GM12878 (cell line): Measurements from ENCODE around the gene GMDS. TPM values are rescaled to one million over a fixed set of nuclear protein-coding genes. Genes with fewer than 3 reads are reported as not detected.

ENCODE experiments used
- ATAC-seq: fragments of 200-7000 bp; cut with Tn5 transposase; 3 replicates; pipeline ENCODE4 v1.9.1; 2020; ENCODE audit warnings: mild to moderate bottlenecking, moderate library complexity
- BruUV-seq: library from RNA; stranded (reverse); fragments of 400-500 nt; replicated peaks from 2 replicates; lab custom pipeline; 2021; lab: Mats Ljungman, UMichigan
- CTCF ChIA-PET: fragments of 300-600 bp; sonication (Branson Sonifier 250); formaldehyde crosslinking; extraction: SDS; loops from one replicate; lab custom pipeline; 2021; ENCODE audit warnings: inconsistent platforms; lab: Yijun Ruan, JAX
- POLR2A ChIA-PET: fragments of 350-600 bp; formaldehyde crosslinking; extraction: SDS; loops from one replicate; lab custom pipeline; 2021; ENCODE audit warnings: inconsistent platforms; lab: Charles Lee
- RAD21 ChIA-PET: fragments of 300-600 bp; sonication (Branson Sonifier 250); formaldehyde crosslinking; loops from one replicate; lab custom pipeline; 2023; ENCODE audit warnings: antibody characterized with exemption; ENCODE audit not compliant: unreplicated experiment; lab: Charles Lee
- SMC1A ChIA-PET: fragments of 300-600 bp; sonication (Branson Sonifier 250); formaldehyde crosslinking; loops from one replicate; lab custom pipeline; 2023; ENCODE audit not compliant: unreplicated experiment, uncharacterized antibody; lab: Charles Lee
- DNase-seq: peaks from one replicate; pipeline ENCODE4 v3.0.0-alpha.2; 2011; ENCODE audit warnings: low read depth, low spot score
- FAIRE-seq: peaks from 3 replicates; lab custom pipeline; 2011; peaks lifted over from hg19 to GRCh38; lab: Jason Lieb, UNC
- H2AFZ ChIP-seq: 2 replicates; pipeline ENCODE4 v1.6.0; 2011; ENCODE audit warnings: low read depth, low read length, control low read depth; ENCODE audit not compliant: control insufficient read depth
- H3K27ac ChIP-seq: 2 replicates; pipeline ENCODE4 v1.5.1; 2011; ENCODE audit warnings: control low read depth; ENCODE audit not compliant: control insufficient read depth, insufficient read depth
- H3K27me3 ChIP-seq, 2 experiments: replicated peaks in 1 of 2; 2 replicates each; pipeline versions ENCODE4 v1.6.0 to v1.6.1; 2011; ENCODE audit warnings: low read length in 1 of 2; ENCODE audit not compliant: control insufficient read depth in 2 of 2, insufficient read depth in 2 of 2
- H3K36me3 ChIP-seq, 2 experiments: 2 replicates each; pipeline ENCODE4 v1.5.1; 2011; ENCODE audit warnings: low read length in 1 of 2; ENCODE audit not compliant: control insufficient read depth in 2 of 2, insufficient read depth in 2 of 2
- H3K4me1 ChIP-seq: 2 replicates; pipeline ENCODE4 v1.6.1; 2011; ENCODE audit warnings: mild to moderate bottlenecking, low read length, moderate library complexity, mixed read lengths; ENCODE audit not compliant: control insufficient read depth, insufficient read depth
- H3K4me2 ChIP-seq: 2 replicates; pipeline ENCODE4 v1.6.0; 2011; ENCODE audit warnings: control low read depth; ENCODE audit not compliant: control insufficient read depth, insufficient read depth
- H3K4me3 ChIP-seq: fragments of 200-600 bp; sonication (generic); 2 replicates; pipeline ENCODE4 v1.5.1; 2016
- H3K79me2 ChIP-seq: 2 replicates; pipeline ENCODE4 v1.6.0; 2011; ENCODE audit warnings: low read length; ENCODE audit not compliant: control insufficient read depth, insufficient read depth
- H3K9ac ChIP-seq: 2 replicates; pipeline ENCODE4 v1.8.0; 2011; ENCODE audit warnings: low read length, control low read depth, mixed read lengths; ENCODE audit not compliant: control insufficient read depth, insufficient read depth
- H3K9me3 ChIP-seq: replicated peaks from 3 replicates; pipeline ENCODE4 v1.5.1; 2011; ENCODE audit warnings: mild to moderate bottlenecking, low read length; ENCODE audit not compliant: control insufficient read depth, insufficient read depth
- H4K20me1 ChIP-seq: 2 replicates; pipeline ENCODE4 v1.6.0; 2011; ENCODE audit not compliant: control insufficient read depth, insufficient read depth
- CBFB ChIP-seq: IDR thresholded peaks from 2 replicates; pipeline ENCODE4 v1.6.1; 2016; ENCODE audit warnings: antibody characterized with exemption, low read depth
- CHD1 ChIP-seq: IDR thresholded peaks from 2 replicates; pipeline ENCODE4 v1.6.1; 2012; ENCODE audit warnings: low read depth, low read length, improper control_type of control experiment
- CREB1 ChIP-seq: IDR thresholded peaks from 2 replicates; pipeline ENCODE4 v1.6.1; 2012; ENCODE audit warnings: low read depth, mild to moderate bottlenecking, inconsistent platforms
- FOS ChIP-seq: IDR thresholded peaks from 3 replicates; pipeline ENCODE4 v1.6.1; 2011; ENCODE audit warnings: borderline replicate concordance; ENCODE audit not compliant: insufficient read length; ENCODE audit errors: extremely low read depth
- ZNF592 ChIP-seq: fragments of 450-650 bp; IDR thresholded peaks from 2 replicates; pipeline ENCODE4 v1.6.1; 2017; ENCODE audit warnings: mild to moderate bottlenecking, moderate library complexity
- WGBS: methylation state at CpG from one replicate; pipeline ENCODE4 v1.1.6; 2016; ENCODE audit warnings: low lambda C conversion rate; ENCODE audit not compliant: insufficient replicate concordance, insufficient coverage; ENCODE audit errors: missing lambda C conversion rate; 5-methylcytosine and 5-hydroxymethylcytosine counted together
- in situ Hi-C: fragments of 300-500 bp; cut with MboI; formaldehyde crosslinking; loops from 9 replicates; pipeline ENCODE4 v1.14.3; 2018; ENCODE audit warnings: mixed read lengths
- intact Hi-C: fragments of 100-400 bp; cut with micrococcal nuclease; formaldehyde crosslinking; loops from one replicate; pipeline ENCODE4 v1.14.2; 2022; ENCODE audit not compliant: unreplicated experiment
- polyA plus RNA-seq, 11 experiments: library from polyadenylated mRNA; depleted of rRNA in 4 of 11; unstranded in 6 of 11; stranded (reverse) in 5 of 11; fragments of >200 nt; fragmentation: Nextera tagmentation in 4 of 11; fragmentation: Illumina TruSeq in 1 of 11; extraction: Ambion mirVana in 4 of 11; extraction: Trizol in 1 of 11; gene quantifications; 1 replicate in 1 of 11; 2 replicates in 10 of 11; pipeline versions ENCODE4 v1.2.1 to v1.2.3, GENCODE V29; 2011 to 2016; ENCODE audit warnings: inconsistent platforms in 2 of 11, missing spikeins in 2 of 11, low read depth in 1 of 11
- total RNA-seq, 4 experiments: library from RNA; depleted of rRNA in 3 of 4; stranded (reverse); fragments of >200 nt in 3 of 4; fragmentation: Illumina TruSeq in 1 of 4; extraction: Trizol in 1 of 4; gene quantifications; 2 replicates each; pipeline versions ENCODE4 v1.2.1 to v1.2.3, GENCODE V29; 2013 to 2021

GMDS gene
- total and polyA plus RNA-seq, 10 of the 15 experiments (the other 5 are each of a cell fraction or from before 2014, with no cell fraction given), result 0.61 to 53.8 (median 29.3) TPM

GRCh38 chr6:1858196-1858595 lies 387.2 kb downstream of the GMDS start:
- H3K79me2 ChIP-seq, result no peaks in the 10 kb centered on the region

More at GRCh38 chr6:1858196-1858595, 387.2 kb downstream of the GMDS start:
- no peak for ATAC-seq
- H3K27ac ChIP-seq, result no peak overlapping the region
- H3K9ac ChIP-seq, result no peak overlapping the region
- DNase-seq, result no peak
- no peak overlapping the region for H3K4me3 ChIP-seq
- H3K36me3 ChIP-seq, result no peaks in the 10 kb centered on the region
- no peak overlapping the region for H3K4me2 ChIP-seq
- H4K20me1 ChIP-seq, result no peaks in the 10 kb centered on the region
- no peak overlapping the region for H2AFZ ChIP-seq
- ChIA-PET SMC1A (no interaction called here), CTCF (no interaction called here), RAD21 (interaction anchor here (0.5 to 1.3 kb wide), 2 partner anchors 8 to 420 kb away, joined by 3 read pairs; no protein-coding TSS in a partner anchor), POLR2A (no interaction called here)
- no TSS peak for BruUV-seq
- FAIRE-seq, result no peak
- in situ Hi-C loops, result no loop called here
- 80% methylated on average over 4 of the region's 4 CpGs for WGBS
- TF ChIP-seq CHD1, result no peak
- no peak for TF ChIP-seq CBFB
- no peak for TF ChIP-seq FOS
- TF ChIP-seq CREB1, result no peak
- no peak for TF ChIP-seq ZNF592
- intact Hi-C loops, result loop anchor here (10.0 kb wide), 1 partner anchor 247 kb away; no protein-coding TSS in a partner anchor
- H3K9me3 ChIP-seq, result no peaks in the 10 kb centered on the region
- H3K27me3 ChIP-seq, result no peaks in the 10 kb centered on the region
- H3K4me1 ChIP-seq, result peaks cover 22% of the 10 kb centered on the region
